Cerebellar nuclear complex (tissue), 1 donor: ENCODE results near the gene SUN2.

ENCODE experiments used
- DNase-seq, 2 experiments: peaks; one replicate each; lab custom pipeline; 2025; lab: John Stamatoyannopoulos, UW

Gene SUN2

DNA sequence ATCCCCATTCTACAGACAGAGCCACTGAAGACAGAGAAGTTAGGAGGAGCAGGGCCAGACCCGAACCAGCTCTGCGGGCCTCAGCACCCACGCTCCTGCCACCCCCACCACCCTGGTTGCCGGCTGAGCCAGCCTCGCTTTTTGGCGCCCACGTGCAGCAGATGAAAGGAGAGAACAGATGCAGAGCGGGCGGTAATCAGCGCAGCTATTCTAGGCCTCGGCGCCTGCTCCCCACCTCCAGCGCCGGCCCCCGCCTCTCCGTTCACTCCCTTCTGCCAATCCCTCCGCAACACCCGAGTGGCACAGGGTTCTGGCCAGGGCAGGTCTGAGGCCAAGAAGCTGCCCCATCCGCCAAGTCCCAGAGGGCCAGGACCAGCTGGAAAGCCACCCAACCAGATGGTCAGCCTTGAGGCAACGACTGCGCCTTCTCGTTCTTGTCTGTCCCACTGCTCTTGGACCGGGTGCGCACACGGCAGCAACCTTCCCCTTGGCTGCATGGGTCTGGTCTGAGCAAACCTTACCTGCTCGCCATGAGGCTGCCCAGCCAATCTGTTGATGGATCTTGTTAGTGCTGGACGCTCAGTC lies 21.4 kb upstream of the SUN2 start:
- no peak for DNase-seq

DNA sequence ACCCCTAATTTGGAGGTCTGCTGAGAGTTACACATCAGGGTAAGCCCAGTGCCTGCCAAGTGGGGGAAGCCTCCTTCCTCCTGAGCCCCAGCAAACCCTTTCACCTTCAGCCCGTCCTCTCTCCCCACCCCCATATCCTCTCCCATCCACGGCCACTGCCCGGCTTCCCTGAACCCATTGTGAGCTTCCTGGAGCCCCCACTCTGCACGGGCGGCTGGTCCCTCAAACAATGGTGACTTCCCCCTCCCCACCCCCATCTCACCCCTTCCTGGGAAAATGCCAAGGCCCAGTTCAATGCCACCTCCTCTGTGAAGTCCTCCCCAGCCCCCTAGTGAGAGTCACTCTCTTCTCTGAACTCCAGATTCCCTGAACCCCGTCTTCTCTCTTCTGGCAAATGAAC lies 20.3 kb upstream of the SUN2 start:
- no peak for DNase-seq

DNA sequence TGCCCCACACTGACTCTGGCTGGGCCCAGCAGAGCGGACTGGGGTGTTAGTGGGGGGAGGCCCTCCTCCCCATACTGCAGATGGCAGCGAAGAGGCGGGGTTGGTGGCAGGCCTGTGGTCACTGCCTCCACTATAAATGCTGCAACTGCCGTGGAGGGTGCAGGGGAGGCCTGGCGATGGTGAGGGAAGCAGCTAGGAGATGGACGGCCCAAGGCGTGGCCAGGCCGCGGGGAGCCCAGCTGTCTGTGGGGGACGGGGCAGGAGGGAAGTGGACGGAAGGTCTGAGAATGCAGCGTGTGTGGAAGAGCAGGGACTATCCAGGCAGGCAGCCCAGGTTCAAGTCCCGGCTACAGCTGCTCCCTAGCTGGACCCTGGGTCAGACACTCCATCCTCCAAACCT lies 19.9 kb upstream of the SUN2 start:
- DNase-seq = no peak

DNA sequence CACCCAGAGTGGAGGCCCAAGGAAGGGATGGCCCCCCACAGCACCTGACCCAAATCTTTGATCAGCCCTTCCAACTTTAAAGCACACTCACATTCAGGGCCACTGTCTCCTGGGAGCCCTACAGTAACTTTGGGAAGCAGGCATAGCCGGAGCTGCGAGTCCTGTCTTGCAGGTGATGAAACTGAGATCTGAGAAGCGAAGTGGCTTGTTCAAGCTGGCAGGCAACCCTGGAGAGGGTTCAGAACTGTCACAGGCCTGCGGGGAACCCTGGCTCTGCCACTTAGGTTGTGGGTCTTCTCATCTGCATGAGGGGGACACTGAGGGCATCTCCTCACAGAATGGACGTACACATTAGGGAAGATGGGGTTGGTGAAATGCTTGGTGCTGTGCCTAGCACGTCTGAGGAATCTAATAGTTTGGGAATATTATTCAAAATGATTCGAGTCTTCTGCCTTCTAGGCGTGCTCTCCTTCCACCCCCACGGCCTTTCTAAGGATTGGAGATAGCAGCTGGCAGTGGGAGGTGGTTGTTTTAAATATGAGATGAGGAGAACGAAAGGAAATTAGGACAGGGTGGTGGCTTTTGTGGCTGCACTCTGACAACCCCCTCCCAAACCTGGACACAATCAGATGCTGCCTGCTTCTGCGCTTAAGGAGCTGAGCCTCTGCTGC lies 18.8 kb upstream of the SUN2 start:
- no peak for DNase-seq

DNA sequence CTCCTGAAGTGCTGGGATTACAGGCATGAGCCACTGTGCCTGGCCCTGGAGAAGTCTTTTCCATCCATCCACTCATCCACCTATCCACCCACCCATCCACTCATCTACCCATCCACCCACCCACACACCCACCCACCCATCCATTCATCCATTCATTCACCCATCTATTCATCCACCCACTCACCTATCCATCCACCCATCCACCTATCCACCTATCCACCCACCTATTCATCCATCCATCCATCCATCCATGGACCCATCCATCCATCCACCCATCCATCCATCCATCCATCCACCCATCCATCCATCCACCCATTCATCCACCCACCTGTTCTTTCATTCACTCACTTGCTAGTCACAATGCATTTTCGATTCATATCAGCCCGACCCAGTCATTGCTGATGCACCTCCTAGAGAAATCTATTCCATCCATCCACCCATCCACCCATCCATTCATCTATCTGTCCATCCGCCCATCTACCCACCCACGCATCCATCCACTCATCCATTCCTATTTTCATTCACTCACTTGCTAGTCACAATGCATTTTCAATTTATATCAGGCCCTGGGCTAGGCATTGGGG lies 17.7 kb upstream of the SUN2 start:
- DNase-seq = no peak

DNA sequence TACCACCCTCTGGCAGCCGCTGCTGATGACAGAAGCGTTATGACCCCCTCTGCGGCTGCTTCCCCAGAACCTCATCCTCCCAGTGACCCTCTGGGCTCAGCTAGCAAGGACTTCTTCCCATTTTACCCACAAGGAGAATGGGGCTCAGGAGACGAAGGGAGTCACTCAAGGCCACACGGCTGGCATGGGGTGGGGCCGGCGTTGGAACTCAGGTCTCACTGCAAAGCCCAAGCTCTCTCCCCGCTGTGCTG lies 16.8 kb upstream of the SUN2 start:
- no peak for DNase-seq

DNA sequence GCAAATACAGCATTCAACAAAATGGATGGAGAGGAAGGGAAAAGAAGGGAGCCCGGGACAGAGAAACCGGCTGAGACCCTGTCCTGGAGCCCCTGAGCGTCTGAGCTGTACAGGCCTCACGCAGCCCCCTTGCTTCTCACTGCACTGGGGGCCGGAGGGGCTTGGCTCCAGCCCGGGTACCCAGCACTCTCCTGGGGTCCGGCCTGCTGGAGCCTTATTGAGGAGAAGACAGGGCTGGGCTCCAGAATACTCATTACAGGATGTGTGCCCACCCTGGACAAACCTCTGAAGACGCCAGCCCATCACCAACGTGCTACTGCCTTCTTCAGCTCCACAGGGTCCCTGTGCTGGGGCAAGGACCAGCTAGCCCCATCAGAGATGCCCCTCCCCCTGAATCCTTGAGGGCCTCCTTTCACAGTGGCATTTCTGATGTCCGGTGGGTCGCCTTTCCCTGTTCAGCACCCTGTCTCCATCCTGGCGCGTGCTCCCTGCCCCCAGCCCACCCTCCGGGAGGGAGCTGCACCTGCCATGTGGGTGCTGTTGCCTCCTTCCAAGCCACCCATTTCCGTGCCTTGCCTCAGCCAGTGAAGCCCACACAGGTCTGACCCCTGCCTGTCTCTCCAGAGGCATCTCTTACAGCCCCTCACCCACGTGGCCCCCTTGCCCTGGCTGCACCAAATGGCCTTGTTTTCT lies 14.6 kb upstream of the SUN2 start:
- DNase-seq = no peak

DNA sequence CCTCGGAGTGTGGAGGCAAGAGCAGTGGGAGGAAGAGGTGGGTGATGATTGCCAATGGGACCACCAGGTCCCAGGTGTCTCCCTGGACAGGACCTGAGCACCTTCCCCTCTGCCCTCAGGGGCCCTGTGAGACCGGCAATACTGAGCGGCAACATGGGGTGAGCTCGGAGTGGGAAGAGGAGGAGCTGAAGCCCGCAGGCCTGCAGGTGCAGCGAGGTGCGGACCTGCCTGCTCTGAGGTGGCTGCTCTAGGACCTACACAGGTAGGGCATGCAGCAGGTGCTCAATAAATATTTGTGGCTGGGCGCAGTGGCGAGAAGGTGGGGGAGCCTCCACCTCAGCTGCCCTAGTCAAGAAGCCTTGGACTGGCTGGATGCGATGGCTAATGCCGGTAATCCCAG lies 12.2 kb upstream of the SUN2 start:
- DNase-seq = no peak

DNA sequence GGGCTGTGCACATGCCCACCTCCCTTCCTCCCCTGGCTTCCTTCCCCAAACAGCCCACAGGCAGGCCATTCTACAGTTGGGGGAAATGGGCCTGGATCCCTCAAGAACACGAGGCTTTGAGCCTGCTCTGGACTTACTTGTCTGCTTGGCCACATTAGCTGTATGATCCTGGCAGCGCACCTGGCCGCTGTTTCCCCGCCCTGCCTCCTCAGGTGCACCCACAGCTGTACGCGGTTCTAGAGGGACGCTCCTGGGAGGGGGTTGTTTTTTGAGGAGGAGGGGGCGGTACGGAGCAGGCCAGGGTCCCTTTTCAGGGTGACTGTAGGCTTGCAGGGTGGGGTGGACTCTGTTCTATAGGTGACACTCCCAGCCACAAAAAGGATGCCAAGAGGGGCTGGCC lies 11.5 kb upstream of the SUN2 start:
- DNase-seq = no peak

DNA sequence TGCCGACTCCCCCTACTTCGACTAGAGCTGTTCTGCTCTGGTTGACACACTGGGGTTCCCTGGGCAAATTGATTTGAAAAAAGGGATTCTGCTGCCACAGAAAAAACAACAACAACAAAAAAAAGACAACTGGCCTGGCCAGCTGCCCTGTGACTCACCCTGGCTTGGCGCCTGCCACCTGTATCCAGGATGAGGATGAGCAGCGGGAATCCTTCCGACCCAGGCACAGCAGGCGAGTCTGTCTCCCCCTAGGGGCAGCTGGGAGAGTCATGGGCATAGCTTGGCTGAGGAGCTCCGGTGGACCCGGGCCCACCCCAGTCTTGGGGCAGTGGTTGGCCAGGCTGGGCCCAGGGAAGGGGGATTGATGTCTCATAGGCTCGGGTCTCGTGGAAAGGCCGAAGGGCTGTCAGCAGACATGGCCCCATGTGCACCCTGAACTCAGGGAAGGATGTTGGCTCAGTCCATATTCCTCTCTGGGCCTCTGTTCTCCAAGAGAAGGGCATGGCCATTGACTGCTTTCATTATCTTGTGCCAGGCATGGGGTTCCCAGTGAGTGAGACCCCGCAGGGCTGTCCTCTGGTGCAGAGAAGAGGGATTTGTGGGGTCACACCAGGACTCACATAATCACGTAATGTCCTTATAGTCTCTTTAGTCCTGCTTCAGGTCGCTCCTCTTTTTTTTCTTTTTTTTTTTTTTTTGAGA lies 10.4 kb upstream of the SUN2 start:
- no peak for DNase-seq

DNA sequence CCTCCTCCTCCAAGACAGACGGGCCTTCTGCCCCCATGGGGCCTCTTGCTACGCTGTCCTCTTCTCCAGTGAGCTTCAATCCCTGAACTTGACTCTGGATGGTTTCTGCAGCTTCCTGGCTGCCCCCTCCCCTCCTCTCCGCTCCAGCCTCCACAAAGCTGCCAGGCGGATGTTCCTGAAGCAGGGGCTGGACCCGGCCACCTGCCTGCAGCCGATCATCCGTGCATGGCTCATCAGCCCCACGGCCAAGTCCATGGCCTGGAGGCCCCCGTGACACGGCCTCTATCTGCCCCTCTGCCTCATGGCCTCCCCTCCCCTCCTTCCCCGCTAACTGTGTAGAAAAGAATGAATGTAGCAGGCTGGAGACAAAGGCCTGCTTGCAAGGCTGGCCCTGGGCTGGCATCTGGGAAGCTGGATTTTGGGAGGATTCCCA lies 6.8 kb upstream of the SUN2 start:
- no peak for DNase-seq

DNA sequence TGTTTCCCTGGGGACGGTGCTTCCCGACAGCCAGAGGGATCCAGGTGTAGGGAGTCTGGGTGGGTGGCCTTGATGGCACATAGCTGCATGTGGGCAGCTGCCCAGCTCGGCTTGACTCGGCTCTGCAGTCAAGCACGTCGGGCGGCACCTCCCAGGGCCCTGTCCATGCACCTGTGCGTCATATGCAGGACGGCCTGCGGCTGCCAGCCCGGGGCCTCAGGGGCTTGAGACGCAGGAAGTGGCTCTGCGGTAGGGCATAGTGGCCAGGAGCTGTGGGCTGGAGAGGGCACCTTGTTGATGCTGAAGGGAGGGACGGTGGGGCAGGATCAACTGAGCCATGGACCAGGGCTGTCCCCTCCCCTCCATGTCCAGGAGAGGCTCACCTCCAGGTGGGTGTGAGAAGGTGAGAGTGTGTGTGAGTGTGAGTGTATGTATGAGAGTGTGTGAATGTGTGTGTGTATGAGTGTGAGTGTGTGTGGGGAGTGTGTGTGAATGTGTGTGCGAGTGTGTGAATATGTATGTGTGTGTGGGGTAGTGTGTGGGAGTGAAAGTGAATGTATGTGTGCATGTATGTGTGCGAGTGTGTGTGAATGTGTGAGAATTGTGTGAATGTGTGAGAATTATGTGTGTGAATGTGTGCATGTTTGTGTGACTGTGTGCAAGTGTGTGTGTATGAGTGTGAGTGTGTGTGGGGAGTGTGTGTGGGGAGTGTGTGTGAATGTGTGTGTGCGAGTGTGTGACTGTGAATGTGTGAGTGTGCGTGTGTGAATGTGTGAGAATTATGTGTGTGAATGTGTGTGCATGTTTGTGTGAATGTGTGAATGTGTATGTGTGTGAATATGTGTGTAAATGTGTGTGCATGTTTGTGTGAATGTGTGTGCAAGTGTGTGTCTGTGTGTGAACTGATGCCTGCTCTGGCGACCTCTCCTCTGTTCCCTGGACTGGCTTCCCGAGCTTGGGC lies 5.7 kb upstream of the SUN2 start:
- no peak for DNase-seq

DNA sequence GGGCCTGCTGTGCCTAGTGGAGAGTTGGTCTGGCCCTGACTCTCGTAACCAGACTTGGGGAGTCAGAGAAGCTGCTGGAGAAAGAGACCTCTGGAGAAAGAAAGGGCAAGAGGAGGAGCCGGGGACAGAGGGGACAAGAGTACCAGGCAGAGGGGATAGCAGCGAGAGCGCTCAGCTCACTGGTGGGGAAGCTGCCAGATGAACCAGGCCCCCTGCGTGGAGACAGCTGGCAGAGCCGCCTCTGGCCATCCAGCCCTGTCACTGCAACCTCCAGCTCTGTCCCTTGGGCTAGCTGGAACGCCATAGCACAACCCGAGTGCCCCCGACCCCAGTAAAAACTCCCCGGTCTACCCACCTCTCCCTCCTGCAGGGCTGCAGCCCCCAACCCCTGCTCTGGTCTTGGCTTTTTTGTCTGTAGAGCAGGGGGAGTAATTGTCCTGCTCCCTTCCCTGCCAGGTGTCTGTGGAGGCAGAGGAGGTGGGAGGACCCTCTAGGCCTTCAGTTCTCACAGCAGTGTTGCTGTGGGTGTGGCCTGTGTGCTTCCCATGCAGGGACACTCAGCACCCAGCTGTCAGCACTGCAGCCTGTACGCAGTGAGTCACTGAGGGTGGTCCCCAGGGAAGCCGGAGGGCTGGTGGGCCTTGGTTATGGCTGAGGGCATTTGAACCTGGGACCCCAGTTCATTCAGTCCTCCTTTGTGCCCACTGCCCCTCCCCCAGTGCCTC lies 4.8 kb upstream of the SUN2 start:
- DNase-seq = no peak

DNA sequence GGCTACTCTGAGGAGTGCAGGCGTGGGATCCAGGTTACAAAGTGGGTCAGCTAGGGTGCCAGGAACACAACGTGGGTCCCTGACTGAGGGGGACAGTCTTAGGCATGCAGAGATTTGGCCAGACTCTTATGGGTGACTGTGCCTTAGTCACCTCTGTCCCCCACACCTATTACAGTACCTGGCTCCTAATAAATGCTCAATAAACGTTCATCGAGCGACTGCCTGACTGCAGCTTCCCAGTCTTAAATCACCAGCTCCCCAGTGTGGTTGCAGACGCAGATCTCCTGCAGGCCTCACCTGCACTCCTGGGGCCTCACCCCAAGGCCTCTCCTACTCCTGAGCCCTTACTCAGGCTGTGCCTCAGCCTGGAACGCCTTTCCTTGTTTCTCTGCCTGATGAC lies 3.2 kb upstream of the SUN2 start:
- no peak for DNase-seq

DNA sequence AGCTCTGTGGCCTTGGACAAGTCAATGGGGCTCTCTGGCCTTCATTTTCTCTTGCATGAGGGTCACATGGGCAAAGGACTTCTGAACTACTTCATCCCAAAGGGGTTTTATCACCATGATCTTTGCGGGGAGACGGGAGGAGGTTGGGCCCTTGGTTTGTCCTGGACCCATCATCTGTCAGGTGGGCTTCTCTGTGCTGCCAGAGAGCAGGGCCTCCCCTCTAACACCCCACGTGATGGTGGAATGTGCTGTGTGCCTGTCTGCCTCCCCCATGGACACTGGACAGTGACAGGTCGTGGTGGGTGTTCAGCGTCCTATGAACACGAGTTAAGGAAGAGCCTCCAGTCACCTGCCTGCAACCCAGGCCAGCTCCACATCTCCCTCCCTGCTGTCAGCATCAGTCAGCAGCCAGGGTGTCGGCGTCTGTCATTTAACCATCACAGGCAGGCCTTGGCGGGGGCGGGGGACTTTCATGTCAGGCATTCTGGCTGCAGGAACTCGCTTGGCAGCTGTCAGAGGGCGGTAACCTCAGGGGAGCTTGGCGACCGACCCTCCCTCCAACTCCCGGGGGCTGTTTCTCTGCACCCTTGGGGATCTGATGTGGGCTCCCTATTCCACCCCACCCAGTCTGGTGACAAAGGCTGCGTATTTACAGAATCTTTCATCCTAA lies 2.6 kb upstream of the SUN2 start:
- DNase-seq = no peak

DNA sequence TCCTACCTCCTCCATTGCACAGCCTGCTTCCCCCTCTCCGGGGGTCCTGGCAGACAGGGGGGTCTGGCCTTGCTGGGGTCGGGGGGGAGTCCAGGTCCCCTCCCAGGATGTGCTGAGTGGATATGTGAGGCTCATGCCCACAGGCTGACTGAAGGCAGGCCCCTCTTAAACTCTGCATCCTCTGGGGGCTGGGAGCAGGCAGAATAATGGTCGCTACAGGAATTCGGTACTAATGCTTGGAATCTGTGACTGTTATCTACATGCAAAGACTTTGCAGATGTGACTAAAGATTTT lies 1.6 kb upstream of the SUN2 start:
- DNase-seq = no peak

DNA sequence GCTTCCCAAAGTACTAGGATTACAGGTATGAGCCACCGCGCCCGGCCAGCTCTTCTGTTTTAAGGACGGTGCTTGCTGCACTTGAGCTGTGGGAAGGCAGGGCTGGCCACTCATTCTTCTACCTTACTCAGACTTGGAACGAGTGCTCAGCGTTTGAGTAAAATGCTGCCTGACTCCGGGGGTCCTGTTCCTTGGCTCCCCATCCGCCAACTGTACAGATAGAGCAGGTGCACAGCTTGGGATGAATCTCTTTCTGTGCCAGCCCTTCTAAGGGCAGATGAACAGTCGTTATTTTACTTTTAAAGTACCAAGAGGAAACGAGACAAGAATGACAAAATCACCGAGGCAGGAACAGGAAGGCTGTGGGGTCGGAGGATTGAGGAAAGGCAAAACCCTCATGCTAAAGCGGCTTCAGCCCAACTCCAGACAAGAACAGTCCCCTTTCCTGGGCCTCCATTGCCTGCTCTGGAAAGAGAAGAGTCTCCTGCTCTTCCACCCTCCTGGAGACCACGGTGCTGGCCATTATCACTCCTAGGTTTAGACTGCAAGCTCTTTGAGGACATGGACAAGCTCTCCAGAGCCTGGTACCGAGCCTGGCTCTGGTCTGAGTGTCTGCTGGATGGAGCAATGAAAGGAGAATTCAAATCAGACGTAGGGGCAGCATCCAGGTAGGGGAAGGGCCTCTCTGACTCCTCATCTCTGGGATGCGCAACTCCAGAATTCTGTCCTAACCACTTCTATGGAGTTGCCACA lies 1.1 kb upstream of the SUN2 start:
- no peak for DNase-seq

DNA sequence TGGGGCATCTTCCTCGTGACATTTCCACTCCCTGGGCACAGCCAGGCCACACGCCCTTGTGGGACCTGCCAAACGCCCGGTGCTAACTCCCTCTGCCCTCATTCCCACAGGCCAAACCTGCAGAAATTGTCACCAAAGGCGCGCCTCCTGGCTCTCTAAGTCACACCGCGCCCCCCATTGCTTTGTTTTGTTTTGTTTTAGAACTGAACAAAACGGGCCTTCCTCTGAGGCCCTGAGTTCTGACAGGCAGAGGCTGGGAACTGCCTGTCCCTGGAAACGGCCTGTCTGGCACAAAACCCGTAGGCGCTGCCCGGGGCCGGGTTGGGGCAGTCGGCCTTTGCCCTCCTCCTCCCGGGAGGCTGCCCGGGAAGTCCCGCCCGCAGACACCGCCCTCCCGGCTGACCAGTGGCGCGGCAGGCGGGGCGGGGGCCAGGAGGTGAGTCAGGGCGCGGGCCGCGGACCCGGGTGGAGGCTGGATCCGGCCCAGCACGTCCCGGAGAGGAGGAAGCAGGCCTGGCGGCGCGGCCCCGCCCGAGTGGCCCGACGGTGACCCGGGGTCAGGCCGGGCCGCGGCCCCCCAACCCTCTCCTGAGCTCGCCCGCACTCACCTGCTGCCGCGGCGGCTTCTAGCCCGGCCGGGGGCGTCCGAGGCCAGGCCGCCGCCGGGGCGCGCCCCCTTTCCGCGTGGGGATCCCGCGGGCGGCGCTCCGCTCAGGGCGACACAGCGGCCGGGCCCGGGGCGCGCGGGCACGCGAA lies 465 bp downstream of the SUN2 start:
- no peak for DNase-seq

DNA sequence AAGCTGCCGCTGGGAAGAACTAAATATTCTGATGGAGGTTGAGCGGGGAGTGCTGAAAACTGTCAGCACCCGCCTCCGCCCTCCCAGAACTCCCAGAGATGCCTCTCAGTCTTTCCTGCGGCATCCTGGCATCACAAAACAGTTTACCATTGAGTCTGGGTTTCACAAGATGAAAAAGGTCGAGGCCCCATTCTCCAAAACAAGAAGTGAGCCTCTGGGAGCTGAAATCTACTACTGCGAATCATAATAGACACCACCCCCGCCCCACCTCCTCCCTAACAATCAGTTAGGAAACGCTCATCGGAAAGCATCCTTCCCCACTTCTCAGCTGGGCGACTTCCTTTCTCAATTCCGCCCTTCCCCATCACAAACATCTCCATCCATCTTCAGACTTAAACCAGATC lies 1.0 kb downstream of the SUN2 start:
- DNase-seq = no peak
